RWPE1 (cell line): ENCODE results near the gene NAXE.
"Not testable (repeated sequence)": the region's sequence is repeated elsewhere in the genome, so short reads cannot be mapped to it uniquely, and the experiment has no call there.

Experiments
- CTCF ChIA-PET: fragments of 350-600 bp; sonication (Branson Sonifier 250); formaldehyde crosslinking; extraction: SDS; loops from one replicate; lab custom pipeline; 2021; lab: Yijun Ruan, JAX
- POLR2A ChIA-PET: fragments of 400-600 bp; formaldehyde crosslinking; extraction: SDS; loops from one replicate; lab custom pipeline; 2020; ENCODE audit warnings: antibody characterized with exemption; ENCODE audit not compliant: low non-redundant PET; lab: Yijun Ruan, JAX
- DNase-seq: peaks from one replicate; pipeline ENCODE4 v3.0.0; 2012; ENCODE audit warnings: low spot score
- H3K27ac ChIP-seq: fragments of 450-650 bp; 2 replicates; pipeline ENCODE4 v1.5.1; 2017
- TF ChIP-seq, protein P1 (sequence below): fragments of 450-650 bp; conservative IDR thresholded peaks from 2 replicates; pipeline ENCODE4 v1.5.1; 2017; ENCODE audit warnings: low read depth, mild to moderate bottlenecking

The NAXE gene

DNA sequence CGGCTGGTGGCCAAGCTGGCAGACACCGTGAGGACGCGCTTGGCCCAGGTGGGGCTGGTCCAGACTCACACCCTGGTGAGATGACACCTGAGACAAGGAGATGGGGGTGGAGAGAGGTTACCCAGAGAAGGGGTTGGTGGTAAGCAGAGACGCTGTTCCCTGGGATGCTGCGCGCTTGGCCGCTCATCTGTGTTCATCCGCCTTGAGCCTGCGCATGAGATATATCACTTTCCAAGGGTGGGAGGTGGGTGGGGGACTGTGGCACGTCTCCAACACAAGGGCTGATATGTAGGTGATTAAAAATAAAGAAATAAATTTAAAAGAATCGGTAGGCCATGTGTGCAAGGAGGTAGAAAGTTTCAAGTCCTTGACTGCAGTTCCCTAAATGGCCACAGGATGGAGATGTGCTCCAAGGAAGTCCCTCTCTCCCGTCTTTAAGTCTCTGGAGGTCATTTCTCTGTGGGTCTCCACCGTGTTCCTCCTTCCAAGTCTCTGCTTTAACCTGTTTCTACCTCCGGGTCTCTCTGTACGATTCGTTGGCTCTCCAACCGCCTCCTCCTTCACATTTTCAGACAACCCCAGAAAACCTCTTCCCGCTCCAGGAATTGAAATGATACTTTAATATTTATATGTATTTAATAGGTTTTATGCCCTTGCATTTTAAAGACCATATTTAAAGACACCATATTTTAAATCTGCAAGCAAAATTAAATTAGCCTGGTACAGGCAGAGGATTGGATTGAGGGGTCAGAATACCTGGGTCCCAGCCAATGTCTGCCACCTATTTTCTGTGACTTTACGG, 7.6 kb upstream of the NAXE start:
- no peak overlapping the region for H3K27ac ChIP-seq
- ChIA-PET CTCF (interaction anchor here (0.6 to 1.6 kb wide), 5 partner anchors 22 to 1701 kb away, joined by 3 to 6 read pairs (median 4); no protein-coding TSS in a partner anchor), POLR2A (no interaction called here)
- TF ChIP-seq, protein P1, sequence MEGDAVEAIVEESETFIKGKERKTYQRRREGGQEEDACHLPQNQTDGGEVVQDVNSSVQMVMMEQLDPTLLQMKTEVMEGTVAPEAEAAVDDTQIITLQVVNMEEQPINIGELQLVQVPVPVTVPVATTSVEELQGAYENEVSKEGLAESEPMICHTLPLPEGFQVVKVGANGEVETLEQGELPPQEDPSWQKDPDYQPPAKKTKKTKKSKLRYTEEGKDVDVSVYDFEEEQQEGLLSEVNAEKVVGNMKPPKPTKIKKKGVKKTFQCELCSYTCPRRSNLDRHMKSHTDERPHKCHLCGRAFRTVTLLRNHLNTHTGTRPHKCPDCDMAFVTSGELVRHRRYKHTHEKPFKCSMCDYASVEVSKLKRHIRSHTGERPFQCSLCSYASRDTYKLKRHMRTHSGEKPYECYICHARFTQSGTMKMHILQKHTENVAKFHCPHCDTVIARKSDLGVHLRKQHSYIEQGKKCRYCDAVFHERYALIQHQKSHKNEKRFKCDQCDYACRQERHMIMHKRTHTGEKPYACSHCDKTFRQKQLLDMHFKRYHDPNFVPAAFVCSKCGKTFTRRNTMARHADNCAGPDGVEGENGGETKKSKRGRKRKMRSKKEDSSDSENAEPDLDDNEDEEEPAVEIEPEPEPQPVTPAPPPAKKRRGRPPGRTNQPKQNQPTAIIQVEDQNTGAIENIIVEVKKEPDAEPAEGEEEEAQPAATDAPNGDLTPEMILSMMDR = peak; percentile 88
- DNase-seq = peak; percentile 66

DNA sequence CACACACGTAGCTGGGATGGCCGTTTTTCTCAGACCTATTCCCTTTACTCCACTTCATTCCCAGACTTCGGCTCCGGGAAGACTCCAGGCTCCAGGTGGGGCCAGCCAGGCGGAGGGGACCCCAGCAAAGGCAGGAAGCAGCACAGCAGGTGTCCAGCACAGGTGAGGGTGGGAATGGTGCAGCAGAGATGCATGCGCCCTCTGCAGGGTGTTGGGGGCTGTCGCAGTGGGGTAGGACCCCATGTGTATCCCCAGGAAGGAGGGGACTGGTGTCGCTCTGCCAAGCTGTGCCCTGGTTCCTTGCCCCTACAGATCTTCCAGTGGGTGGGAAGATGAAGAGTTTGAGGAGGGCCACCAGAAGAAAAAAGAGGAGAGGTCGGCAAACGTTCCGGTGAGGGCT, 6.8 kb upstream of the NAXE start:
- POLR2A ChIA-PET = no interaction called here
- no peak for DNase-seq
- CTCF ChIA-PET = interaction anchor here (0.7 kb wide), 1 partner anchor 11 kb away, joined by 3 read pairs; no protein-coding TSS in a partner anchor
- TF ChIP-seq, protein P1 = no peak
- H3K27ac ChIP-seq = no peak overlapping the region

DNA sequence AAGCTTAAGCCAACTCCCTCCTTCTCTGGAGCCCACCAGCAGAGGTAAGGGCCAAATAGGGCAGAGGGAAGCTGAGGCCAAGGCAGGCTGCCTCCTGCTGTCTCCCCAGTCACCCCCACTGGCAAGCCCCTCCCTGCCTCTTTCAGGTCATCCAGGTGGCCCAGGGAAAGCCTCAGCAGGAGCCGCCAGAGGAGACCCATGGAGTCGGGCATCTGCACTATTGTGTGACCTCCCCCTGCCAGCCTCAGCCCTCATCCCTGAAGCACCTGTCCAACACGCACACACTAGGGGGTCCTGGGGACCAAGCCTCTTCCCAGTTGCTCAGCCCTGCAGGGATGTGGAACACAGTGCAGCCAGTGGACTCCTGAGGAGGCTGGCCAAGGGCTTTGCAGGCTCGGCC, 5.3 kb upstream of the NAXE start:
- CTCF ChIA-PET = interaction anchor here (0.6 to 1.2 kb wide), 3 partner anchors 15 to 33 kb away, joined by 3 to 7 read pairs (median 4); partner anchors contain the start of genes GPATCH4 and HAPLN2
- no peak for DNase-seq
- TF ChIP-seq, protein P1 = no peak
- 0 out of 2 replicates have a peak overlapping the region, but pooled peaks have one; percentile 7 for H3K27ac ChIP-seq
- POLR2A ChIA-PET = interaction anchor here (0.9 kb wide), 1 partner anchor 10 kb away, joined by 3 read pairs; no protein-coding TSS in a partner anchor

DNA sequence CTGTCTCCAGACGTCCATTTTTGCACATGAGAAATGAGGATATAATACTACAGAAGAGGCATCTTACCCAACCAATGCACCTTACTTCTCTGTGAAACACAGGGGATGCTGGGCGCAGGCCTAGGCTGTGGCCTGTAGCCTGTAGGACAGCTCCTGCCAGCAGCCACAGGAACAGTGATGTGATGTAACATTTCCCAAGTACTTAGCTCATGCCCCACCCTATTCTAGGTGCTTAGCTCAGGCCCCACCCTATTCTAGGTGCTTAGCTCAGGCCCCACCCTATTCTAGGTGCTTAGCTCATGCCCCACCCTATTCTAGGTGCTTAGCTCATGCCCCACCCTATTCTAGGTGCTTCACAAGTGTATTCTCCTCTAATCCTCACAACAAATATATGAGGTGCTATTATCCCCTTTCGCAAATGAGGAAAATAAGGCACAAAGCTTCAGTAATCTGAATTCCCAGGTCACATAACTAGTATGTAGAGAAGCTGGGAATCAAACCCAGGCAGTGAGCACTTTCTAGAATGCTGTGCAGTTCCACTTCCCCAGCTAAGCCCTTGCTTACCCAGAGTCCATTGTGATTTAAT, 4.6 kb upstream of the NAXE start:
- CTCF ChIA-PET = interaction anchor here (1.1 kb wide), 1 partner anchor 32 kb away, joined by 4 read pairs; the partner anchor contains the start of gene HAPLN2
- TF ChIP-seq, protein P1 = no peak
- POLR2A ChIA-PET = interaction anchor here (0.9 kb wide), 1 partner anchor 10 kb away, joined by 3 read pairs; no protein-coding TSS in a partner anchor
- no peak for DNase-seq
- H3K27ac ChIP-seq = no peak overlapping the region

DNA sequence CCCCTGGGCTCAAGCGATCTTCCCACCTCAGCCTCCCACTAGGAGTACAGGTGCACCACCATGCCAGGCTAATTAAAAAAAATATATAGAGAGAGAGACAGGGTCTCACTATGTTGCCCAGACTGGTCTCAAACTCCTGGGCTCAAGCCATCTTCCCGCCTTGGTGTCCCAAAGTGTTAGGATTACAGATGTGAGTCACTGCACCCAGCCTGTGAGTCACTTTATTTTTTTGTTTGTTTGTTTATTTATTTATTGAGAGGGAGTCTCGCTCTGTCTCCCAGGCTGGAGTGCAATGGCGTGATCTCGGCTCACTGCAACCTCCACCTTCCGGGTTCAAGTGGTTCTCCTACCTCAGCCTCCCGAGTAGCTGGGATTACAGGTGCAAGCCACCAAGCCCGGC, 3.6 kb upstream of the NAXE start:
- H3K27ac ChIP-seq, POLR2A ChIA-PET, DNase-seq: not testable (repeated sequence)
- CTCF ChIA-PET = interaction anchor here (0.6 to 1.4 kb wide), 4 partner anchors 20 to 1041 kb away, joined by 3 to 5 read pairs (median 4); no protein-coding TSS in a partner anchor

DNA sequence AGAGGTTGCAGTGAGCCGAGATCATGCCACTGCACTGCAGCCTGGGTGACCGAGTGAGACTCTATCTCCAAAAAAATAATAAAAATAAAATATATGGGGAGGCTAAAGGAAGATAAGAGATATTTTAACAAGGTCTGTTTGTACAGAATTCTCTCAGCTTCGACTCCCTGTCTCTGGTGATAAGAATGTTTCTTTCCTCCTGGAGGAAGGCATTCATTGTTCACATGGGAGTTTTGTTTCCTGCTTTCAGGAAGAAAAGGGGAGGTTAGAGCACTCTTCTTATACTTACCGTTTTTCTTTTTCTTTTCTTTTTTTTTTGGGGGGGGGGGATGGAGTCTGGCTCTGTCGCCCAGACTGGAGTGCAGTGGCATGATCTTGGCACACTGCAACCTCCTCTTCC, 2.0 kb upstream of the NAXE start:
- POLR2A ChIA-PET = no interaction called here
- no peak for DNase-seq
- TF ChIP-seq, protein P1 = no peak
- CTCF ChIA-PET = interaction anchor here (0.5 to 0.7 kb wide), 3 partner anchors 35 to 76 kb away, joined by 3 to 4 read pairs (median 3); no protein-coding TSS in a partner anchor
- H3K27ac ChIP-seq = no peak overlapping the region
